NCI-H187 (cell line): ENCODE measurements around the gene P3H3.
"Not testable (repeated sequence)": the region's sequence is repeated elsewhere in the genome, so short reads cannot be mapped to it uniquely, and the experiment has no call there.

Experiments
- DNase-seq, 2 experiments: peaks; one replicate each; lab custom pipeline; 2025; lab: John Stamatoyannopoulos, UW

Gene P3H3

GRCh38 chr12:6866163-6866919 lies 38.1 kb downstream of the P3H3 start:
- DNase-seq: no peak

- DNase-seq: no peak
These were observed 38.8 kb downstream of the P3H3 start for GRCh38 chr12:6866920-6867412.

- peak; percentile 41 to 63 for DNase-seq
These were observed 39.4 kb downstream of the P3H3 start, which contains the start of gene TPI1 for GRCh38 chr12:6867413-6868210. Gene TPI1 (plus strand): TSS chr12:6867531. CDS start chr12:6867567, 36 bp downstream.

- no peak for DNase-seq
These were observed 40.2 kb downstream of the P3H3 start for GRCh38 chr12:6868211-6869048.

DNA sequence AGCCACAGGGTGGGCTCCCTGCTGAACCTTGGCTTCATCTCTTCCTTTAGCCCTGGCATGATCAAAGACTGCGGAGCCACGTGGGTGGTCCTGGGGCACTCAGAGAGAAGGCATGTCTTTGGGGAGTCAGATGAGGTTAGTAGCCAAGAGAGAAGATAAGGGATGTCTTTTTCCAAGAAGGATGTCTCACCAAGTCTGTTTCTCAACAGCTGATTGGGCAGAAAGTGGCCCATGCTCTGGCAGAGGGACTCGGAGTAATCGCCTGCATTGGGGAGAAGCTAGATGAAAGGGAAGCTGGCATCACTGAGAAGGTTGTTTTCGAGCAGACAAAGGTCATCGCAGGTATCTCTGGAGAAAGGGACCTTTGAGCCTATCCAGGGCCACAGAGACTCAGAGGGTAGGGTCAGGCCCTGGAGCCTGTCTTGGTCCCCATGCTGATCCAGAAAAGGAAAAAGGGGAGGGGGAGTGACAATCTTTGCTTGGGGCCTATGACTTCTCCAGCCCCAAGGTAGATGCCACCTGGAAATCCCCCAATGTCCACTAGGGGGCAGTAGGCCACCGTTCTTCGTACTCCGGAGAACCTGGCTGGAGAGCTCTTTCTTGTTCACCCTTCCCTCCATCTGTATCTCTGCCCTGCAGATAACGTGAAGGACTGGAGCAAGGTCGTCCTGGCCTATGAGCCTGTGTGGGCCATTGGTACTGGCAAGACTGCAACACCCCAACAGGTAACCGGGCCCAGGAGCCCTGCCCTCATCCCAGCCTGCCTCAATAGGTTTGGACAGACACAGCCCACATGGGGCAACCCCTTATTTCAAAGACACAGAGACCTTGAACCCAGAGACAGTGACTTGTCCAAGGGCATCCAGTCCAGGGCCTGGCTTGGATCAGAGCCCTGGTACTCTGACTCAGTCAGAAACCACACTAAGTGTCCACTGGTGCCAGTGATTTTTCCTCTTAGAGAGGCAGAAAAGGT lies 41.1 kb downstream of the P3H3 start:
- DNase-seq: peak; percentile 46 to 64

DNA sequence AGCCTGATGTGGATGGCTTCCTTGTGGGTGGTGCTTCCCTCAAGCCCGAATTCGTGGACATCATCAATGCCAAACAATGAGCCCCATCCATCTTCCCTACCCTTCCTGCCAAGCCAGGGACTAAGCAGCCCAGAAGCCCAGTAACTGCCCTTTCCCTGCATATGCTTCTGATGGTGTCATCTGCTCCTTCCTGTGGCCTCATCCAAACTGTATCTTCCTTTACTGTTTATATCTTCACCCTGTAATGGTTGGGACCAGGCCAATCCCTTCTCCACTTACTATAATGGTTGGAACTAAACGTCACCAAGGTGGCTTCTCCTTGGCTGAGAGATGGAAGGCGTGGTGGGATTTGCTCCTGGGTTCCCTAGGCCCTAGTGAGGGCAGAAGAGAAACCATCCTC lies 42.1 kb downstream of the P3H3 start:
- DNase-seq: not testable (repeated sequence)

- DNase-seq: no peak
These were observed 43.1 kb downstream of the P3H3 start for GRCh38 chr12:6871052-6871957.

GRCh38 chr12:6872073-6873048 lies 44.2 kb downstream of the P3H3 start:
- DNase-seq: peak; percentile 31 to 59

- DNase-seq: peak; percentile 94 to 96
These were observed 45.1 kb downstream of the P3H3 start, which contains the start of gene SPSB2 for GRCh38 chr12:6873094-6874014. Gene SPSB2 (minus strand): TSS chr12:6873303. CDS start chr12:6872901, 402 bp downstream.

DNA sequence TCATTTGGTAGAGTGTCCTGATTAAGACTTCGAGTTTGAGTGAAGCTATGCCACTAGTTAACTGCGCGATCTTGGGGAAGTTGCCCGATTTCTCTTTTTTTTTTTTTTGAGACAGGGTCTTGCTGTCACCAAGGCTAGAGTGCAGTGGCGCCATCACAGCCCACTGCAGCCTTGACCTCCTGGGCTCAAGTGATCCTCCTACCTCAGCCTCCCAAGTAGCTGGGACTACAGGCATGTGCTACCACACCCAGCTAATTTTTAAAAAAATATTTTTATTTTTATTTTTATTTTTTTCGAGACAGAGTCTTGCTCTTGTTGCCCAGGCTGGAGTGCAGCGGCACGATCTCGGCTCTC lies 45.8 kb downstream of the P3H3 start:
- not testable (repeated sequence) for DNase-seq

- DNase-seq: not testable (repeated sequence)
These were observed 51.6 kb downstream of the P3H3 start for GRCh38 chr12:6879824-6880223.

GRCh38 chr12:6883252-6883651 lies 55.0 kb downstream of the P3H3 start:
- no peak for DNase-seq

DNA sequence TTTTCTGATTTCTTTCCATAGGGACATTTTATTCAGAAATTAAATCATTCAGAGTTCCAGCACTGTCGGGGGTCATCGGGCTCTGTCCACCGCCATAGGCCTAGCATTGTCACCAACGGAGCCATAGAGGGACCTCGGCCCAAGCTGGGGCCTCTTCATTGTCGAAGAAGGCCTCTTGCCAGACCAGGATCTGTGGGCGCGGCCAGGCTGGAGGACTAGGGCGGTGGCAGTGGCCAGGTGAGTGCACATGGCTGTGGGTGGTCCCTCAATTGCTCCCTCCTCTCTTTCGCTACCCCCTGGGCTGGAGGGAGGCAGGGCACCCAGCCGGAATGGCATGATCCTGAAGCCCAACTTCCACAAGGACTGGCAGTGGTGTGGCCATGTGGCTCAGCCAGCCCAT lies 55.5 kb downstream of the P3H3 start:
- no peak for DNase-seq

- no peak for DNase-seq
These were observed 56.3 kb downstream of the P3H3 start for GRCh38 chr12:6884539-6884938.

GRCh38 chr12:6886206-6886999 lies 58.2 kb downstream of the P3H3 start:
- not testable (repeated sequence) for DNase-seq

- DNase-seq: no peak
These were observed 59.3 kb downstream of the P3H3 start for GRCh38 chr12:6887460-6887859.

DNA sequence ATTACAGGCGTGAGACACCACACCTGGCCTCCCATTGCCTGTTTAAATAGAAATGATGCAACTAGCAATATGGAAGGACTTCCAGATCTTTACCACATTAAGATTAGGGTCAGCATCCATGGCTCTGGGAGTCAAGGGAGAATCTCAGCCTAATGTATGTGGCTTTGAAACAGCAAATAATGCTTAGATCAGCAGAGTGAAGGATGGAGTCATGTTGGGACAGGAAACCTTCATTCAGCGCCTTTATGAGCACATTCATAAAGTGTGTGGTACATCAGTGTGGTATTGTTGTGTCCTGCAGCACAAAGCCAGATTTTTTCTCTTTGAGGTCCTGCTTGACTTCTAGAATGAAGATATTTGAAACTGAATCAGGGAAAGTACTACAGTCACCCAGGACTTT lies 60.2 kb downstream of the P3H3 start:
- DNase-seq: no peak
